ENCODE data around the gene MAP1S.

MAP1S gene

GRCh38 chr19:17749912-17750317 lies 30.6 kb downstream of the MAP1S start:
- in situ Hi-C loops (cut with HindIII; ENCODE audit: low pct_unique_long_range_greater_than_20kb, low sequenced_read_pairs) = no loop called here
- DNase-seq (ENCODE audit: low read depth in 1 of 2, low spot score in 1 of 2) = no peak
- TF ChIP-seq JUND (IDR thresholded peaks at IDR 0.05; ENCODE audit: low read depth) = no peak

DNA sequence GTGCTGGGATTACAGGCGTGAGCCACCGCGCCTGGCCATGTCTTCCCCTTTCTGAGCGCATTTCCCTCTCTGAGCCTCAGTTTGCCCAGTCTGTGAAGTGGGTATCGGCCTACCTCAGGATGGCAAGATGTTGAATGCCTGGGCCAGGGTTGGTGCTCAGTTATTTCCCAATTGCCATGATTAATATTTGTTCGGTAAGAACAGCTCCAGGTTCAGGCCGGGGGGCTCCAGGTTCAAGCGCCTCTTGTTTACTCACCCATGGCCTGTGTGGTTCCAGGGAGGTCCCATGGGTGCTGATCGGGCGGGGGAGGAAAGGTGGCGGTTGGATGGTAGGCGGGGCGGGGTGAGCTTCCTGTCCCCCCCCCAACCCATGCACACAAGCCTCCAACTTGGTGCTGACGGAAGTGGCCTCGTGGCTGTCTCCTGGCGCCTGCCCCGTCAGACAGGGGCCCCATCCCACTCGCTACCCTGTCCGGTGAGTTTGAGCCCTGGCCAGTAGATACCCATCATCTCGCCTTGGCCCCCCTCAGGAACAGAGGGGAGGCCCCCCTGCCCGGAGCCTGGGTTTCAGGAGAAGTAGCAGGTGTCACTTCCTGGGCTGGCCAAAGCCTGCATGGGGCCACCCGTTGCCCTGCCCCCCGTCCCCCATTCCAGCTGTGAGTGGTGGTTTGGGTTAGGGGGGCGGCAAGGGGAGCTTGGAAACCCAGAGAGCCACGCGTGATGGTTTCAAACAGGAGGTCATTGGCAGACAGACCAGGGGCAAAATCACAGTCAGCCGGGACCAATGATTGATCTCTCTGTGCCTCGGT lies 32.0 kb downstream of the MAP1S start, which contains the start of gene FCHO1:
FCHO1 (plus strand) TSS at position 375 of the 809 bp plus-strand sequence. CDS start 3,688 bp downstream, outside the sequence.
- TF ChIP-seq JUND (IDR thresholded peaks at IDR 0.05; ENCODE audit: low read depth) = no peak
- DNase-seq (ENCODE audit: low read depth in 1 of 2, low spot score in 1 of 2) = no peak
- in situ Hi-C loops (cut with HindIII; ENCODE audit: low pct_unique_long_range_greater_than_20kb, low sequenced_read_pairs) = no loop called here

DNA sequence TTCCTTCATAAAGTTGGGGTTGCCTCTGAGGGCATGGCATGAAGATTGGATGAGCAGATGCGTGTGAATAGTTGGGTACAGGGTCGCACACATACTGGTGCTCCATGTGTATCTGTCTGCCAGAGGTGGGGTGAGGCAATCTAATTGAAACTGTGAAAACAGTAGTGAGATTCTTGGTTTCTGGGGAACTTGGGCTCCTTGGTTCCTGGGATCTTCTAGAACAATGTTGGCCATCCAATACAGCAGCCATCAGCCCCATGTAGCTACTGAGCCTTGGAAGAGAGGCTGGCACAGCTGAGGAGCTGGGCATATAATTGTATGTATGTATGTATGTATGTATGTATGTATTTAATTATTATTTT lies 32.6 kb downstream of the MAP1S start:
- in situ Hi-C loops (cut with HindIII; ENCODE audit: low pct_unique_long_range_greater_than_20kb, low sequenced_read_pairs) = no loop called here
- DNase-seq (ENCODE audit: low read depth in 1 of 2, low spot score in 1 of 2) = no peak
- no peak for TF ChIP-seq JUND (IDR thresholded peaks at IDR 0.05; ENCODE audit: low read depth)

- in situ Hi-C loops (cut with HindIII; ENCODE audit: low pct_unique_long_range_greater_than_20kb, low sequenced_read_pairs) = no loop called here
- no peak for TF ChIP-seq JUND (IDR thresholded peaks at IDR 0.05; ENCODE audit: low read depth)
- DNase-seq (ENCODE audit: low read depth in 1 of 2, low spot score in 1 of 2) = no peak
Measured at GRCh38 chr19:17752865-17753639, 33.8 kb downstream of the MAP1S start.

DNA sequence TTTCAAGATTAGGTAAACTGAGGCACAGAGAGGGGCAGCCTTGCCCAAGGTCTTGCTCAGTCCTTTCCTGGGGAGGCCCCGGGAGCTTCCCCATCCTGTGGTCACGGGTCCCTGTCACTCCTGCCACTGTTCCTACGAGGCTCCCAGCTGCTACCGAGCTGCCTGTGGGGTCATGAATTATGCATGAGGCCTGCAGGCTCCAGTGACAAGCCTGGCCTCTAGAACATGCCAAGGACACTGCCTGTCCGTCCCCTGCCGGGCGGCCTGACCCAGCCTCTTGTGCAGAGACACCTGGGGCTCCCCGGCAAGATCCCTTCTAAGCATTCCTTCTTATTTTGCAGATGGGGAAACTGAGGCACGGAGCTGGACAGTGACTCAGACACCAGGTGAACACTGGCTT lies 34.7 kb downstream of the MAP1S start:
- DNase-seq (ENCODE audit: low read depth in 1 of 2, low spot score in 1 of 2) = no peak
- no peak for TF ChIP-seq JUND (IDR thresholded peaks at IDR 0.05; ENCODE audit: low read depth)
- in situ Hi-C loops (cut with HindIII; ENCODE audit: low pct_unique_long_range_greater_than_20kb, low sequenced_read_pairs) = no loop called here

DNA sequence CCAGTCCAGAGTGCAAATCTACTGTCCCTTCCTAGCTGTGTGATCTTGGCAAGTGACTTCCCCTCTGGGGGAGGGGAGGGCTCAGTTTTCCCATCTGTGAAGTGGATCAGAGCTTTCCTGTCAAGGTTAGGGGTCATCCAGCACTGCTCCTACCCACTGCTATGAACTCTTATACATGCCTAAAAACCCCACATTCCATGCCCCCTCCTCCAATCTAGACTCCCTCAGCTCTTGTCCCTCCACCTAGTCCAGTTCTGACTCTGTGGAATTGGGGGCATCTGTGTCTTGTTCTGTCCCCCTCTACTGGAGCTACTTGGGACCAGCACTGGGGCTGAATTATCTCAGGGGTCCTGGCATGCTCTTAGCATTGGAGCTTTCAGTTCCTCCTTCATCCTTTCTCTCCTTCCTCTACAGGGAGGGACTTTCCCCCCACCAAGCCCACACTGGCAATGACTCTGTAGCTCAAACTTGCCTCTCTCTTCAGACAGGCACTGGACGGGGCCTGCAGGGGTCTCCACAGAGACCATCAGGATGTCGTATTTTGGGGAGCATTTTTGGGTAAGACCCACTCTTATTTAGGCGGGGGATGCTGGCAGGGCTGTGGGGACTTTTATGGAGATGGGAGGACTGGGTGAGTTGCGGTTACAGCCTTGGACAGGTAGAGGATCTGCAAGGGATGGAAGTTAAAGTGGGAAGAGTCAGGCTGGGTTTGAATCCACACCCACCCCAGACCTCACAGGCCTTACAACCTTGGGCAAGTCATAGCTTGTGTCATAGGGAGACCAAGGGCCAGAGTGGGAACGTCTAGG lies 35.6 kb downstream of the MAP1S start:
- DNase-seq (ENCODE audit: low read depth in 1 of 2, low spot score in 1 of 2) = no peak
- no peak for TF ChIP-seq JUND (IDR thresholded peaks at IDR 0.05; ENCODE audit: low read depth)
- in situ Hi-C loops (cut with HindIII; ENCODE audit: low pct_unique_long_range_greater_than_20kb, low sequenced_read_pairs) = no loop called here

GRCh38 chr19:17755443-17755890 lies 36.2 kb downstream of the MAP1S start:
- in situ Hi-C loops (cut with HindIII; ENCODE audit: low pct_unique_long_range_greater_than_20kb, low sequenced_read_pairs) = no loop called here
- TF ChIP-seq JUND (IDR thresholded peaks at IDR 0.05; ENCODE audit: low read depth) = no peak
- DNase-seq (ENCODE audit: low read depth in 1 of 2, low spot score in 1 of 2) = no peak

DNA sequence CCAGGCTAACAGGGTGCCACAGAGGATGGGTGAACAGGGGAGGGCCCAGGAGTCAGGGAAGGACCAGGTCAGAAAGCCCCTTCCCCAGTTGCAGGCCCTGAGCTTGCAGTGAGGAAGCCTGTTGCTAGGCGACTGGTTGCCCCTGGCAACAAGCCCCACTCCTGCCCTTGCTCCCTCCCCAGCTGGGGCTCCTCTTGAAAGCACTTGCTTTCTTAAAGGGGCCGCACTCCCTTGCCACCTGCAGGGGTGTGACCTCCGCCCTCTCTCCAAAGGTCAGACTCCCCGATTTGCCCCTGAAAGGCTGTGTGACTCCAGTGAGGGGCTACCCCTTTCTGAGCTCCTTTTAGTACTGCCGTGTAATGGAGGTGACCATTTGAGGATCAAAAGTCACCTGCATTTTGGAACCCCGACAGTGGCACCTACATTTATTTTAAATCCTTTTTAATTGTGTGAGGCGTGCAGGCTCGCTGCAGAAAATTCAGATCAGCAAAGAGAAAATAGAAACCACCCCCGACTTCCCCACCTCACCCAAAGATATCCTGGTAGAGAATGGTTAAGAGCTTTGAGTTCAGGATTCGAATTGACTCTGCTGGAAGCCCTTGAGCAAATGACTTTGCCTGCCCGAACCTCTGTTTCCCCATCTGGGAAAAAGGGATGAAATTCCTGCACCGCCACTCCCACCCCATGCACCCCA lies 36.8 kb downstream of the MAP1S start:
- TF ChIP-seq JUND (IDR thresholded peaks at IDR 0.05; ENCODE audit: low read depth) = no peak
- peak in 1 of 2 experiments; percentile 57 for DNase-seq (ENCODE audit: low read depth in 1 of 2, low spot score in 1 of 2)
- in situ Hi-C loops (cut with HindIII; ENCODE audit: low pct_unique_long_range_greater_than_20kb, low sequenced_read_pairs) = no loop called here

DNA sequence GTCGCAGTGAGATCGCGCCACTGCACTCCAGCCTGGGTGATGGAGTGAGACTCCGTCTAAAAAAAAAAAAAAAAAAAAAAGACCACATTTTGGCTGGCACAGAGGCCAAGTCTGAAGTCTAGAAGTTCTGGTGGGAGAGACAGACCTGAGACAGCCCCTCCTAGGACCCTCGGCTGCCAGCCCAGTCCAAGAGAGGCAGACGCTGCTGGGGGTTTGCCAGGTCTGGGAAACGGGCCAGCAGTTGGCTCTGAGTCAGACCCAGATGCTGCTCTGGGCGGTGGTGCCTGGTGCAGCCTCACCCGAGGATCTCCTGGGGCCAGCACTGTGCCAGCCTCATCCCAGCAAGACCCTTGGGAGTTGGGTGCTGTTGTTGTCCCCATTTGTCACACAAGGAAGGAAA lies 37.8 kb downstream of the MAP1S start:
- in situ Hi-C loops (cut with HindIII; ENCODE audit: low pct_unique_long_range_greater_than_20kb, low sequenced_read_pairs) = no loop called here
- no peak for TF ChIP-seq JUND (IDR thresholded peaks at IDR 0.05; ENCODE audit: low read depth)
- no peak for DNase-seq (ENCODE audit: low read depth in 1 of 2, low spot score in 1 of 2)

GRCh38 chr19:17758515-17758914 lies 39.2 kb downstream of the MAP1S start:
- in situ Hi-C loops (cut with HindIII; ENCODE audit: low pct_unique_long_range_greater_than_20kb, low sequenced_read_pairs) = no loop called here
- no peak for DNase-seq (ENCODE audit: low read depth in 1 of 2, low spot score in 1 of 2)
- TF ChIP-seq JUND (IDR thresholded peaks at IDR 0.05; ENCODE audit: low read depth) = no peak

GRCh38 chr19:17761148-17761547 lies 41.9 kb downstream of the MAP1S start:
- in situ Hi-C loops (cut with HindIII; ENCODE audit: low pct_unique_long_range_greater_than_20kb, low sequenced_read_pairs) = no loop called here
- TF ChIP-seq JUND (IDR thresholded peaks at IDR 0.05; ENCODE audit: low read depth) = no peak
- no peak for DNase-seq (ENCODE audit: low read depth in 1 of 2, low spot score in 1 of 2)

Measured in T47D (cell line).